Suppressor macrophage treated with lipopolysaccharide for 4 hours (primary cell): Measurements from ENCODE around the gene APOL1.
"Not testable (repeated sequence)": the region's sequence is repeated elsewhere in the genome, so short reads cannot be mapped to it uniquely, and the experiment has no call there.

Source experiments
- DNase-seq: peaks from one replicate; pipeline ENCODE4 v3.0.0-alpha.2; 2020

Gene APOL1

DNA sequence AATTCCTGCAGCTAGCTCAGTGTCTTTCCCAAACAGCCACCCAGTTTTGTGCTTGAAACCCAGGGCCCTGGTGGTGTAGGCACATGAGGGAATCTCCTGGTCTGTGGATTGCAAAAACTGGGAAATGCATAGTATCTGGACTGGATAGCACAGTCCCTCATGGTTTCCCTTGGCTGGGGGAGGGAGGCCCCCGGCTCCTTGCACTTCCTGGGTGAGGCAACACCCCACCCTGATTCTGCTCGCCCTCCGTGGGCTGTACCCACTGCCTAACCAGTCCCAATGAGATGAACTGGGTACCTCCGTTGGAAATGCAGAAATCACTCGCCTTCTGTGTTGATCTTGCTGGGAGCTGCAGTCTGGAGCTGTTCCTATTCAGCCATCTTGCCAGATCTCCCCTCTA, 19.0 kb downstream of the APOL1 start:
- not testable (repeated sequence) for DNase-seq

DNA sequence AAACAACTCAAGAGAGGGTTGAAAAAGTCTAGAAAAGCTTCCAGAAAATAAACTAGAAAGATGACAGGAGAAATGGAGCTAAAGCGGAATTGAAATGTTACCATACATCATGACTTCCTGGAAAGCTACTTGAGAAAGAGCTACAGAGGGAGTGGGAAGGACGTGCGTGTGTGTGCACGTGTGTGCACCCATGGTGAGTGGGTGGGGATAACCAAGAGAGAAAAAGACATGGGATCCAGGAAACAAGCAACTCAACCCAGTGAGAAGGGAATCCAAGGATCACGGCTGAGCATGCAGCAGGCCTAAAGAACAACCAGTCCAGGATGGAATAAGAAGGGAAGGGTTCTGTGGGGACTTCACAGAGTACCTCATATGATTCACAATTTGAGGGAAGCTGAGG, 21.6 kb downstream of the APOL1 start:
- peak; percentile 34 for DNase-seq

DNA sequence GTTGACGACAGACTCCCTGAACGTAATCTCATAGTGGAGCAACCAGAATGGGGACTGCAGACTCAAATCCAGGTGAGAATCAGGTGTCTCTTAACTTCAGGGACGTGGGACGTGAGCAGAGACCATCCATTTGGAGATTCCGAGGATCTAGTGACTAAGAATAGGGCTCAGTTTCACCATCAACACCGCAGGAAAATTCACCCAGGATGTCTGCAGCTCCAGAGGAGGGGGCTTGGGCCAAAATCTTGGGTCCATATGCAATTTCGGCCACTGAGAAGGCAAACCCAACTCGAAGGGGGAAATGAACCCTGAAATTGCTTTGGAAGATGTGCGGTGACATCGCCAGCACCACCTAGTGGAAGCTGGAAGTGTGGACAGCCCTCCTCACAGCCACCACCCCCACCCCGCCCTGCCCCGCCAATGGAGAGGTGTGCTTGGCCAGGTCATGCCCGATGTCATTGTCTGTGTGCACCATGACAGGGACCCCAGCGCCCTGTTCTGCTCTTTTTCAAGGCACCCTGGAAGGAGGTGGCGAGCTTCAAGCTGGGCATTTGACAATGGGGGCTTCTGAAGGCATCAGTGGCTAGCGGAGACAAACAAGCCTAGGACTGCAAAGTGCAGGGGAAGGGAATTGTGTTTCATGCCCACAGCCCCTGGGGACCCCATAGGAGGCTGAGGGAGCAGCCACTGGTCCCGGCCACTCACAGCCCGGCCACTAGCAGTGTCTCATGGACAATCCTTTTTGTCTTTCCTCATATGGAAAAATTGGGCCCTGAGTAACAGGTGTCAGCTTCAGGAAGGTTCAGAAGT, 24.8 kb downstream of the APOL1 start:
- DNase-seq: peak; percentile 62

DNA sequence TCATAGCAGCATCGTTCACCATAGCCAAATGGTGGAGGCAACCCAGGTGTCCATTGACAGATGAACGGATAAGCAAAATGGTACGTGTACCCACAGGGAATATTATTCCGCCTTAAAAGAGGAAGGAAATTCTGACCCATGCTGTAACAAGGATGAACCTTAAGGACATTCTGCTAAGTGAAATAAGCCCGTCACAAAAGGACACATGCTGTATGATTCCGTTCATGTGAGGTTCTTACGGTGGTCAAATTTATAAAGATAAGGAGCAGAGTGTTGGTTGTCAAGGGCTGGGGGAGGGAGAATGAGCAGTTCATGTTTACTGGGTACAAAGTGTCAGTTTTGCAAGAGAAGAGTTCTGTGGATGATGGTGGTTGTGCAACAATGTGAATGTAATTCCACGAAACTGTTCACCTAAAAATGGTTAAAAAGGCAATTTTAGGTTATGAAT, 26.3 kb downstream of the APOL1 start:
- DNase-seq: peak; percentile 6

DNA sequence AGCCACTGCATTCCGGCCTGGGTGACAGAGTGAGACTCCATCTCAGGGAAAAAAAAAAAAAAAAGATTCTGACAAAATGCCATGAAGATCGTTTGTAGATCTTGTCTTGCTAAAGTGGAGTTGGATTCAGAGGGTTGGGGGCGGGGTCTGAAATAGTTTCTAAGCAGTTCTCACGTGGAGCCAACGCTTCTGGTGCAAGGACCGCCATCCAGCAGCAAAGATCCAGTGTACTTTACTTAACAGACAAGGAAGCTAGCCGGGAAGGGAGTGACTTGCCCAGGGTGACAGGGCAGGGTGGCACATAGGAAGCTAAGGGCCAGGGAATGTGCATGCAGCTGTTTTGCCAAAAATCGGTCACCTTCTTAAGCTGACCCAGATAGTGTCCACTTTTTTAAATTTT, 27.4 kb downstream of the APOL1 start:
- DNase-seq: no peak

DNA sequence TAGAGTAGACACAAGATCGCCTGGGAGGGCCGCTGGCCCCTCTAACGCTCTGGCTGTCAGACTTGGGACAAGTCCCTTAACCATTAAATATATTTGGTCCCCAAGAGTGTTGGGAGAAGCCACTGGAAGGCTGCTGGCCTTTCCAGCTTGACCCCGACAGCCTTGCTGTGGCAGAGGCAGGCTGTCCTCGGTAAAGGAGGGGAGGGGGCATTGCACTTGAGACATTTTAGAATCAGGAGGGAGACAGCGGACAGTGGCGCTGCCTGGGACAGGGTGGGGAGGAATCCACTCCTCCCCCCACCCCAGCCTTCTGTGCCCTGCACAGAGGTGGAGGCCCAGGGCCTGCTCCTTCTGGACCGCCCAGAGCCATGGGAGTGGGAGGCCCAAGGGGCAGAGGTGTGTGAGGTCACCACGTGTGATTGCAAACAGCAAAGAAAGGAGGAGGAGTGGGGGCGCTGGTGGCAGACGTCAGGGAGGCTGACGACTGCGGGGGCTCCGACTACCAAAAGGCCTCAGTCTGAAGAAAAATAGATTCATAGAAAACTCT, 28.9 kb downstream of the APOL1 start:
- DNase-seq: no peak

DNA sequence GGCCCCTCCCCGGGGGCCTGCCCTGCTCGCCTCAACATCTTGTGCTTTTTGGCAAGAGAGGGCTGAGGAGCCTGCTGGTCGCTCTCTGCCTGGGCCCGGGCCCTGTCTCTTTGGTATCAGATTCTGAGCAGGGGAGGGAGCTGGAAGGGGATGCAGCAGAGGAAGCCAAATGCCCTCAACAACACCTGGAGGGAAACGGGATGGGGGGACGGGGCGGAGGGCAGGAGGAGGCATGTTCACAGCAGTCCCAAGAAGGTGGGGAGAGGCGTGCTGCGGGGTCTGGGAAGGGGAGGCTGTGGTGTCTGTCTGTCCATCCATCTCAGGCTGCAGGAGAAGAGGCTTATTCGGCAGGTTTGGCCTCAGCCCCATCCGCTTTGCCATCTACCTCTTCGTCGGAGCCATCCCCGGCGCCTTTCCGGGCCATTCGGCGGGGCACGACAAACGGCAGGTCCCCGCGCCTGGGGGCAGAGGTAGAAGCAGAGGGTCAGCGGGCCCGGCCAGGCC, 29.4 kb downstream of the APOL1 start:
- DNase-seq: no peak

DNA sequence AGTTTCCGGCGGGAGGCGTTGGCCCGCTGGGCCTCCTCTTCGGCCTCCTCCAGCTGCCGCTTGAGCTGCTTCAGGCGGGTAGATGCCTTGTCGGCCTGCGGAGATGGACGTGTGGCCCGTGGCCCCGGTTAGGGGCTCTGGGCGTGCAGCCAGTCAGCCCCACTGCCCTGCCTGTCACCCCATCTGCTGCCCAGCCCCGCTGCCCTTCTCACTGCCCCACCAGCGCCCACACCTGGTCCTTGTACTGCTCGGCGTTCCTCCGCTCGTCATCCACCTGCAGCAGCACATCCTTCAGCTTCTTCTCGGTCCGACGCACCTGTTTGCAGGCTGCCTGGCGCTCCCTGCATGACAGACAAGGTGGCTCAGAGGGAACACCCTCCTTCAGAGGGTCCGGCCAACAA, 31.2 kb downstream of the APOL1 start:
- DNase-seq: no peak

DNA sequence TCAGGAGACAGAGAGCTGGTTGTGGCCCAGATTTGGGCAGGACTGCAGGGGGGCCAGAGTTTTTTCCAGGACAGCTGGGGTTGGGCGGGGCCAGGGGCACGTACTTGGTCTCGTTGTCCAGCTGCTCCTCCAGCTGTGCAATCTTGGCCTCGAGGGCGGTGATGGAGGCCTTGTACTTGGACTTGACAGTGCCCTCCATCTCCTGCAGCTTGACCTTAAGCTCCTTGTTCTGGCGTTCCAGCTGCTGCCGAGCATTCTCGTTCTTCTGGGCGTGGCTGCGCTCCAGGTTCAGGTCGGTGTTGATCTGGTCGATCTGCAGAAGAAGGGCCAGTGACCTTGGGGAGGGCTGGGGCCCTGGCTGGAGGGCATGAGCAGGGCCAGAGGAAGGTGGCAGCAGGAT, 32.1 kb downstream of the APOL1 start:
- DNase-seq: no peak

DNA sequence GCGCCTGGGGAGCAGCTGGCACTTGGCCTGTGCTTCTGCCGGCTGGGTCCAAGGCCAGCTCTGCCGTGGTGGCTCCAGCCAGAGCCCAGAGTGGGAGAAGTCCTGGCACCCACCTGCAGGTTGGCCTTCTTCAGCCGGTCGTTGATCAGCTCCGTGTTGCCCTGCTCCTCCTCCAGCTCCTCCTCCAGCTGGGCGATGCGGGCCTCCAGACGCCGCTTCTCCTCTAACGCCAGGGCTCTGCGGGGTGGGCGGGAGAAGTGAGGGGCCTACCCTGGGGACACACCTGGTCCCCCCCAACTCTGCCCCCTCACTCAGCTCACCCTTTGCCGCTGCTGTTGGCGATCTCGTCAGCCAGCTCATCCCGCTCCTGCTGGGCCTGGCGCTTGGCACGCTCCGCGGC, 32.6 kb downstream of the APOL1 start:
- DNase-seq: no peak

DNA sequence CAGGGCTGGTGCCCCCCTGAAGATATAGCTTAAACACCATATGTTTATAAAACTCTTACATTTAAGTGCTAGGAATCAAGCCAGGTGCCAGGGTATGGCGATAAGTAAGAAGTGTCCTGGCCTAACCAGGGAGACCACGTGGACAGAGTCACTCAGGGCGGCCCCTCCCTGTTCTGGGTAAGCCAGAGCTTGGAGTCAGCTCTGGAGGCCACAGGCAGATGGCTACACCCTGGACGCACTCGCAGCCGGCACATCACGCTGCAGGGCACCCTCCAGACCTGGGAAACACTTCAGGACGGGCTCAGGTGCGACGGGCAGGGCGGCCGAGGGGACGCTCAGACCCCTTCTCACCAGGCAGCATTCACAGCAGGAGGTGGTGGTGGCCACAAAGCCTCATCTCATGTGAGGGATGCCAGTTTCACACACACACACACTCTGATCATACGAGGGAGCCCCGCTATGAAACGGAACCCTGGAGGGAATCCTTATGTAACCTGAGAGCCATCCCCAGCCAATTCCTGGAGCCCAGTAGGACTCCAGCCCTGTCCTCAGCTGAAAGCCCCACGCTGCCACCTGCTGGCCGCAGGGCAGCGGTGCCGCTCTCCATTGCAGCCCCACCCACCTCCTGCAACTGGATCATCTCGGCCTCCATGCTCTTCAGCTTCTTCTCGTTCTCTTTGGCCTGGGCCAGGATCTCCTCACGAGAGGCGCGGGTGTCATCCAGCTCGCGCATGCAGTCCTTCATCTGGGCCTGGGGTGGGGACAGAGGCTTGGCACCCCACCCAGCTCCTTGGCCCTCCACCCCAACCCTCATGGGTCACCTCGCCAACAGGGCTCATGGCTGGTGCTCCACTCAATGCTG, 33.4 kb downstream of the APOL1 start:
- DNase-seq: peak; percentile 75

DNA sequence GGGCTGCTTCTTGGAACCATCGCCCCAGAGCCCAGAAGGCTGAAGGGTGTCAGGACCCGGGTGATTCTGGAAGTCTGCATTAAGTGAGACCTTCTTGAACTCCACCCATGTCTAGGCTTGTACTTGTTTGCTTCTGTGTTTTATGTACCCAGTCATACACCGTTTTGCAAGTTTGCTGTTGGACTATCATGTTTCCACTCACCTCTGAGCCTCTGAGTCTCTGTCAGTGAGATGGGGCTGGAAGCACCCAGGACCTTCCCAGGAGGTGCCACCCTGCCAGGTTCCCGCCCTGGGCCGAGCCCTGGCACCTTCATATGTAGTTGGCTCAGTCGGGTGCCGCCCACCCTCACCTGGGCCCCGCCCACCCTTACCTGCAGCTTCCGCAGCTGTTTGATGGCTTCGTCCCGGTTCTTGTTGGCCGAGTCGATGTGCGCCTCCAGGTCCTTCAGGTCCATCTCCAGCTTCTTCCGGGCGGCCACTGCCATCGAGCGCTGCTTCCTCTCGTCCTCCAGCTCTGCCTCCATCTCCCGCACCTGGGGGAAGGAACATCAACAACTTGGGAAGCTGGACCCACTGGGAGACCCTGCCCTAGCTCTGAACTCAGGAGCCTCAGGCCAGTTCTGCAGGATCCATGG, 35.1 kb downstream of the APOL1 start:
- DNase-seq: no peak

DNA sequence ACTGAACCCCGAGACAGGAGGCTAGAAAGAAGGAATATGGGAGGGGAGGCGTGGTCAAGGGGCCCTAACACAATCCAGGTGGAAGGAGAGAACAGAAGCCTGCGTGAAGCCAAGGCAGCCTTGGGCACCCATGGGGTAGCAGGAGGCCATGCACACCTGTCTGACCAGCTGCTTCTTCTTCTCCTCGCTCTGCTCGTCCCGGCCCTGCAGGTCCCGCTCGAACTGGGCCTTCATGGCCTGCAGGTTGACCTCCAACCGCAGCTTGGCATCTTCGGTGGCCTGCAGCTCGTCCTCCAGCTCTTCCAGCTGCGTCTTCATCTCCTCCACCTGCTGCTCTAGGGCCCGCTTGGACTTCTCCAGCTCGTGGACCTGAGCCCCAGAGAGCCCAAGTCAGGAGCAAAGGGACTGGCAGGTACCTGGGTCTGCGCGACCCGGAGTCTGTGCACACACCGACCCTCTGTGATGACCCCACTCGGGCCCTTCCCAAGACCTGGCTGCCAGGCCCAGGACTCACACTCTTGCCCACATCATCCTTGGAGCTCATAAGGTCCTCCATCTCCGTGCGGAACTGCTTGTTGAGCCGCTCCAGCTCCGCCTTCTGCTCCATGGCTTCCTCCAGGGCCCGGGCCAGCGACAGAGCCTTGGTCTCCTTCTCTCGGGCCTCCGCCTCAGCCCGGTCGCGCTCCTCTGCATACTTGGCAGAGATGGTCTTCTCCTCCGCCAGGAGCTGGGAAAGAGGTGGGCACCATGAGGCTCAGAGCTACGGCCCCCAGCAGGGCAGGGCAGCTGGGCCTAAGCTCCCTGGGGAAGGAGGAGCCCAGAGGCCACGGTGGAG, 35.9 kb downstream of the APOL1 start:
- no peak for DNase-seq

DNA sequence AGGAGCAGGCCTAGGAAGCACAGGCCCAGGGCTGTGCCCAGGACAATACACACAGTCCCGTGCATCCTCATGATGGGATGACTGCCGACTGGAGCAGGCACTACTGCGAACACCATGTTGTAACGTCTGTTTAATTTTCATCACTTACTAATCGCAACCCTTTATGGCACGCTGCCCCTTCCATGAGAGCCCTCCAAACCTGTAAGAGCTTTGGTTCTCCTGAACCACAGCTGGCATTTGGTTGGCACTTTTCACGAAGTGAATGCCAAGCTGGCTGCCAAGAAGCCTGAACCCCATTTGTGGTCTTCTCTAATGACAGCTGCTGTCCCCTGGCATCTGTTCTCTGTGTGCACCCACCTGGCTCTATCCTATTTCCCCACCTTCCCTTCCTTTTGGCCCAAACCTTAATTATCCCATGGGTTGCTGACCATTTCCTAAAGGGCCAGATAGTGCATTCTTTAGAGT, 36.5 kb downstream of the APOL1 start:
- DNase-seq: no peak

DNA sequence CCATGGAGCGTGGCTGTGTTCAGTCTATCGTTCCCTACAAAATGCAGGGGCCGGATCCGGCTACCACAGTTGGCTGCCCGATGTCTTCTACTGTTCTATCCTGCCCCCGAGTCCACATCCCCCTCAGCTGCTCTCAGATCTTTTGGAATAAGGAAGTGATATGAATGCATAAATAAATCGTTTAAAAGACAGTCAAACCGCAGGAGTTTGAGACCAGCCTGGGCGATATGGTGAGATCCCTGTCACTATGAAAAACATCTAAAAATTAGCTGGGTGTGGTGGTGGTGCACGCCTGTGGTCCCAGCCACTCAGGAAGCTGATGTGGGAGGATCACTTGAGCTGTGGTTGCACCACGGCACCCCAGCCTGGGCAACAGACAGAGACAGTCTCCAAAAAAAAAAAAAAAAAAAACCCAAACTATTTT, 37.0 kb downstream of the APOL1 start:
- not testable (repeated sequence) for DNase-seq

DNA sequence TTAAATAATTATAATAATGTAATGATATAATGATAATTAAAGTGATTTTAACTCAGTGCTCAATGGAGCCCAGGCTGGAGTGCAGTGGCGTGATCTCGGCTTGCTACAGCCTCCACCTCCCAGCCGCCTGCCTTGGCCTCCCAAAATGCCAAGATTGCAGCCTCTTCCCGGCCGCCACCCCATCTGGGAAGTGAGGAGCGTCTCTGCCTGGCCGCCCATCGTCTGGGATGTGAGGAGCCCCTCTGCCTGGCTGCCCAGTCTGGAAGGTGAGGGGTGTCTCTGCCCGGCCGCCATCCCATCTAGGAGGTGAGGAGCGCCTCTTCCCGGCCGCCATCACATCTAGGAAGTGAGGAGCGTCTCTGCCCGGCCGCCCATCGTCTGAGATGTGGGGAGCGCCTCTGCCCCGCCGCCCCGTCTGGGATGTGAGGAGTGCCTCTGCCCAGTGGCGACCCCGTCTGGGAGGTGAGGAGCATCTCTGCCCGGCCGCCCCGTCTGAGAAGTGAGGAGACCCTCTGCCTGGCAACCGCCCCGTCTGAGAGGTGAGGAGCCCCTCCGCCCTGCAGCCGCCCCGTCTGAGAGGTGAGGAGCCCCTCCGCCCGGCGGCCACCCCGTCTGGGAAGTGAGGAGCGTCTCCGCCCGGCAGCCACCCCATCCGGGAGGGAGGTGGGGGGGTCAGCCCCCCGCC, 37.6 kb downstream of the APOL1 start:
- not testable (repeated sequence) for DNase-seq

DNA sequence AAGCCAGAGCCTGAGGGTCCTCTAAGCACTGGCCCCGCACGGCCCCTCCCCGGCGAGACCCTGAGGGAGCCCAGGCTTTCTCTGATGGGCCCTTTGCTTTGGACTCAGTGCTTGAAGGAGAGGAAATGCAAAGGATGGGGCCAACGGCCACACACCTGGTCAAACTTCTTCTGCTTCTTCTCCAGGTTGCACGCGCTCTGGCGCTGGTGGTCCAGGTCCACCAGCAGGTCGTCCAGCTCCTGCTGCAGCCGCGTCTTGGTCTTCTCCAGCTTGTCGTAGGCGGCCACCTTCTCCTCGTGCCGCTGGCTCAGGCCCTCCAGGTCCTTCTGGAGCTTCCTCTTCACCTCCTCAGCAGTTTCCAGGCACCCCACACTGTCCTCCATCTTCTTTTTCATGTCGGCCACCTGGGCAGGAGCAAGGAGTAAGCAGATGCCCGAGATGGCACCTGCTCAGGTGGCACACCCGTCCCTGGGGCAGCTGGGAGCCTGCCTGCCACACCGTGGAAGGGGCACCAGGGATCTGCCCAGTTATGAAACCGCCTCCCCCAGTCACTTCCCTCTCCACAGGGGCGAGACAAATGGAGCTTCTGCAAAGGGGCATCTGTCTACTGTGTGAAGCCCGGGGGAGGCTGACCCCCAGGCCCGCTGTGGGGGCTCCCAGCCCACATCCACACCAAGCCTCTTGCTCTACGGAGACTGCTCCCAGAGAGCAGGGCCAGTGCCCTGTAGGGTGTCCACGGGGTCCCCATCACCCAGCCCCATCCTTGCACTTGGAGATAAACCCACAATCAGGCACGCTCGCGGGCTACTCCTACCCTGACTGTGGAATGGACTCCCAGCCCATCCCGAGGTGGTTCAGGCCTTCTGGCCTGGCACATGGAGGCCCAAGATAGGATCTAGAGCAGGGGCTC, 39.2 kb downstream of the APOL1 start:
- no peak for DNase-seq

DNA sequence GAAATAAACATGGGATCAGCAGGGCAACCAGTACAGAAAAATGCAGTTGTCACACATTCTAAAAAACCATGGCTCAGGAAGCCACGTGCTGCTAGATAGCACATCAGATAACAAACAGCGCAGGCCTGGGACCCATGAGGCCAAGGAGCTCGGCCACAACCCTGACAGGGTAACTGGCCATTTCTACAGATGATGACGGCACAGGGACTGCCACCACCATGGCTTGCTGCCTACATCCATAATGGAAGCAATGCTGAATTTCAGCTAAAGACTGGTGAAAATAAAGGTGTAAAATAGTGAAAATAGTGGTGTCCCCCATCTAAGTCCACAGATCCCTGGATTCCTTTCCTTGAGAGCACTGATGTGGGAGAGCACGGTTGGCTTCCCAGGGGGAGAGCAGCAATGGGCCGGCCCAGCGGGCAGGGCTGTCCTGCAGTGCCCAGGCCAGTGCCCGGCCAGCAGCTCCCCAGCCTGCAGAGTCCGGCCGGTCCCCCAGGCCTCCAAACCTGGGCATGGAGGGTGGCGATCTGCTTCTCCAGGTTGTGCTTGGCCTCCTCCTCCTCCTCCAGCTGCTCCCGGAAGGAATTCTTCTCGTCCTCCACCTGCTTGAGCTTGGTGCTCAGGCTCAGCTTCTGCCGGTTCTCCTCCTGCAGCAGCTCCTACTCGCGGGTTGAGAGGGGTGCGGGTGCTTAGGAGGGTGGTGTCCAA, 40.0 kb downstream of the APOL1 start:
- no peak for DNase-seq

DNA sequence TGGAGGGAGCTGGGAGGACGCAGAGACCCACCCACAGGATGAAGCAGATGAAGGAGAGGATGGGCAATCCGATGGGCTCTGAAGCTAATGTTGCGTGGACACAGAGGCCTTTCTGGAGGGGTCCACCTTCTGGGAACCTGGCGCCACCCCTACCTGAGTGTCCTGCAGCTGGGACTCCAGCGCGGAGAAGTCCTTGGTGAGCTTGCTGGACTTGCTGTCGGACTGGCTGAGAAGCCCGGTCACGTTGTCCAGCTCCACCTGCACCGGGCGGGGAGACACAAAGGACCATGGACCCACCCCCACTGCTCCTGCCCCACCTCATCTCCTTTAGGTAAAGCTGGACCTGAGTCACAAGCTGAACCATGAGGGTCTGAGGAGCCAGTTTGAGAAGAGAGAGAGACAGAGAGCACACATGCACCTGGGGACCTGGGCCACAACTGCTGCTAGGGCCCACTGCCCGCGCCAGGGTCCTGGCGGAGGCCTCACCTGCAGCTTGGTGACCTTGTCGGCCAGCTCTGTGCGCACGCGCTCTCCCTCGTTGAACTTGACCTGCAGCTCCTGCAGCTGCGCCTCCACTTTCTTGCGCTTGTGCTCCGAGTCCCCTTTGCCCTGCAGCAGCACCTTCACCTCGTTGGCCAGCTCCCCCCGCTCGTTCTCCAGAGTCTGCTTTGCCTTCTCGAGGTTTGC, 40.8 kb downstream of the APOL1 start:
- no peak for DNase-seq
